ENCODE data around the gene KCTD7.
"Not testable (repeated sequence)": the region's sequence is repeated elsewhere in the genome, so short reads cannot be mapped to it uniquely, and the experiment has no call there.

KCTD7 gene

GRCh38 chr7:66629222-66630062 is 761 bp downstream of the KCTD7 start:
- TF ChIP-seq CTCF (IDR thresholded peaks at IDR 0.05; ENCODE audit: low read depth, low read length) = no peak
- no peak for DNase-seq (ENCODE audit: low read depth, low spot score)
- H3K4me3 ChIP-seq (ENCODE audit: low read depth, low read length) = peak overlapping the region; percentile 63
- in situ Hi-C loops (cut with HindIII; ENCODE audit: low sequenced_read_pairs) = no loop called here

- no peak for DNase-seq (ENCODE audit: low read depth, low spot score)
- no peak overlapping the region for H3K4me3 ChIP-seq (ENCODE audit: low read depth, low read length)
- in situ Hi-C loops (cut with HindIII; ENCODE audit: low sequenced_read_pairs) = no loop called here
- TF ChIP-seq CTCF (IDR thresholded peaks at IDR 0.05; ENCODE audit: low read depth, low read length) = no peak
Measured at GRCh38 chr7:66630531-66630930, 1.9 kb downstream of the KCTD7 start.

- in situ Hi-C loops (cut with HindIII; ENCODE audit: low sequenced_read_pairs) = no loop called here
- no peak for DNase-seq (ENCODE audit: low read depth, low spot score)
- no peak overlapping the region for H3K4me3 ChIP-seq (ENCODE audit: low read depth, low read length)
- no peak for TF ChIP-seq CTCF (IDR thresholded peaks at IDR 0.05; ENCODE audit: low read depth, low read length)
Measured at GRCh38 chr7:66631471-66631870, 2.8 kb downstream of the KCTD7 start.

- no peak overlapping the region for H3K4me3 ChIP-seq (ENCODE audit: low read depth, low read length)
- DNase-seq (ENCODE audit: low read depth, low spot score) = no peak
- in situ Hi-C loops (cut with HindIII; ENCODE audit: low sequenced_read_pairs) = no loop called here
- no peak for TF ChIP-seq CTCF (IDR thresholded peaks at IDR 0.05; ENCODE audit: low read depth, low read length)
Measured at GRCh38 chr7:66634816-66635215, 6.1 kb downstream of the KCTD7 start.

GRCh38 chr7:66635322-66635981 is 6.8 kb downstream of the KCTD7 start:
- in situ Hi-C loops (cut with HindIII; ENCODE audit: low sequenced_read_pairs) = not testable (repeated sequence)

GRCh38 chr7:66635982-66636546 is 7.4 kb downstream of the KCTD7 start:
- in situ Hi-C loops (cut with HindIII; ENCODE audit: low sequenced_read_pairs); H3K4me3 ChIP-seq (ENCODE audit: low read depth, low read length): not testable (repeated sequence)
- peak; percentile 67 for DNase-seq (ENCODE audit: low read depth, low spot score)

More at GRCh38 chr7:66635322-66635981, 6.8 kb downstream of the KCTD7 start:
- not testable (repeated sequence) for DNase-seq (ENCODE audit: low read depth, low spot score); H3K4me3 ChIP-seq (ENCODE audit: low read depth, low read length)

GRCh38 chr7:66638309-66639099 is 9.8 kb downstream of the KCTD7 start:
- in situ Hi-C loops (cut with HindIII; ENCODE audit: low sequenced_read_pairs) = no loop called here
- no peak for TF ChIP-seq CTCF (IDR thresholded peaks at IDR 0.05; ENCODE audit: low read depth, low read length)
- no peak for DNase-seq (ENCODE audit: low read depth, low spot score)
- no peak overlapping the region for H3K4me3 ChIP-seq (ENCODE audit: low read depth, low read length)

Data from astrocyte of the spinal cord (primary cell).